Pancreas (tissue), 10 donors: Measurements from ENCODE around the gene XPC. TPM values are rescaled to one million over a fixed set of nuclear protein-coding genes. Genes with fewer than 3 reads are reported as not detected.

Source experiments
- ATAC-seq, 4 donors: fragments of 200-7000 bp; cut with Tn5 transposase; one replicate each; pipeline versions ENCODE4 v1.8.0 to v1.9.1; 2020; ENCODE audit warnings: mild to moderate bottlenecking in 4 of 4, moderate library complexity in 4 of 4
- DNase-seq, 6 donors: peaks; one replicate each; pipeline ENCODE4 v3.0.0-alpha.2; 2020
- FAIRE-seq: peaks from 2 replicates; lab custom pipeline; 2012; peaks lifted over from hg19 to GRCh38; lab: Jason Lieb, UNC
- H3K27ac ChIP-seq, 4 donors: fragments of 200-600 bp; sonication (generic); 1 replicate in 3 of 4; 2 replicates in 1 of 4; pipeline versions ENCODE4 v1.5.0 to v1.8.0; 2020
- H3K27me3 ChIP-seq, 4 donors: fragments of 200-600 bp; one replicate each; pipeline ENCODE4 v1.8.0; 2021
- H3K36me3 ChIP-seq, 3 donors: fragments of 200-600 bp; sonication (generic) in 1 of 3; one replicate each; pipeline versions ENCODE4 v1.5.0 to v1.8.0; 2020 to 2021
- H3K4me1 ChIP-seq, 3 donors: fragments of 200-600 bp; one replicate each; pipeline ENCODE4 v1.8.0; 2021
- H3K4me3 ChIP-seq, 4 donors: fragments of 200-600 bp; sonication (generic) in 2 of 4; one replicate each; pipeline versions ENCODE4 v1.5.0 to v1.8.0; 2020 to 2021
- H3K9me3 ChIP-seq, 4 donors: fragments of 200-600 bp; one replicate each; pipeline ENCODE4 v1.8.0; 2021
- WGBS, 2 donors: extraction: QIAGEN DNeasy Blood & Tissue Kit; methylation state at CpG; one replicate each; pipeline ENCODE4 v1.1.7; 2013; 5-methylcytosine and 5-hydroxymethylcytosine counted together
- intact Hi-C, 3 donors: fragments of 100-400 bp; cut with DNase I; formaldehyde crosslinking; loops; one replicate each; pipeline versions ENCODE4 v1.11.1 to v1.14.2; 2022
- polyA plus RNA-seq, 2 donors: library from polyadenylated mRNA; stranded (reverse); fragments of 200-250 nt; gene quantifications; one replicate each; pipeline ENCODE4 v1.2.3, GENCODE V29; 2013
- total RNA-seq, 6 donors: library from RNA; stranded (reverse); fragmentation: NEBNext Ultra II Directional in 4 of 6; extraction: Animal tissue kit (Norgen Biotek cat#: 25700) in 4 of 6; gene quantifications; one replicate each; pipeline versions ENCODE4 v1.2.1 to v1.2.4, GENCODE V29; 2021 to 2023
- TF ChIP-seq, protein P1 (sequence below), 4 donors: fragments of 200-600 bp; sonication (generic) in 3 of 4; IDR thresholded peaks; one replicate each; pipeline versions ENCODE4 v1.5.0 to v1.8.0; 2021; ENCODE audit warnings: antibody characterized with exemption in 4 of 4
- donor health status: healthy with polysubstance abuse.
- donor health status: DM: no; HTN: no; CAD: no; lungs with moderate emphysema.
- donor health status: DM: no; HTN: no; CAD: no.
- donor health status: control.
- donor health status: control.
- donor health status: Bipolar disorder and iron deficiency.
- donor health status: DM: yes; HTN: yes; CAD: no.
- donor health status: DM: no; HTN: no; CAD: no.
- donor health status: DM: no; HTN: no; CAD: no.
- donor health status: DM: yes; HTN: yes; CAD: no.

Gene XPC
- total and polyA plus RNA-seq, 8 donors = 14.2 to 29.9 (median 19.5) TPM

DNA sequence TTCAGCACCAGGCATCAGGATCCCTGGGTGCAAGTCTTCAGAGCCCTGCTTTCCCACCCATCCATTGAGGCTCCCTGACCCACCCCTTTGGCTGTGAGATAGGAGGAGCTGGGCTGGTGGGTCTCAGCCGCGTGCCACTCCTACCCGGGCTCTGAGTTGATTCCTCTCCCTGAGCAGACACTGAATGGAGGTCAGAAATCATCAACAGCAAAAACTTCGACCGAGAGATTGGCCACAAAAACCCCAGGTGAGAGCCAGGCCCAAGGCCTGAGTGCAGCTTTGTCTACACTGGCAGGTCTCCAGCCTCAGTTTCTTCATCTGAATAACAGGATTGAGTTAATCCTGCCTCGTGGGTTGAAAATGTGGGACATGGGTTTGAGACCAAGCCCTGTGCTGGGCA, 45.7 kb downstream of the XPC start:
- no peaks in the 10 kb centered on the region for H3K4me1 ChIP-seq
- intact Hi-C loops = no loop called here
- ATAC-seq = no peak
- TF ChIP-seq, protein P1, sequence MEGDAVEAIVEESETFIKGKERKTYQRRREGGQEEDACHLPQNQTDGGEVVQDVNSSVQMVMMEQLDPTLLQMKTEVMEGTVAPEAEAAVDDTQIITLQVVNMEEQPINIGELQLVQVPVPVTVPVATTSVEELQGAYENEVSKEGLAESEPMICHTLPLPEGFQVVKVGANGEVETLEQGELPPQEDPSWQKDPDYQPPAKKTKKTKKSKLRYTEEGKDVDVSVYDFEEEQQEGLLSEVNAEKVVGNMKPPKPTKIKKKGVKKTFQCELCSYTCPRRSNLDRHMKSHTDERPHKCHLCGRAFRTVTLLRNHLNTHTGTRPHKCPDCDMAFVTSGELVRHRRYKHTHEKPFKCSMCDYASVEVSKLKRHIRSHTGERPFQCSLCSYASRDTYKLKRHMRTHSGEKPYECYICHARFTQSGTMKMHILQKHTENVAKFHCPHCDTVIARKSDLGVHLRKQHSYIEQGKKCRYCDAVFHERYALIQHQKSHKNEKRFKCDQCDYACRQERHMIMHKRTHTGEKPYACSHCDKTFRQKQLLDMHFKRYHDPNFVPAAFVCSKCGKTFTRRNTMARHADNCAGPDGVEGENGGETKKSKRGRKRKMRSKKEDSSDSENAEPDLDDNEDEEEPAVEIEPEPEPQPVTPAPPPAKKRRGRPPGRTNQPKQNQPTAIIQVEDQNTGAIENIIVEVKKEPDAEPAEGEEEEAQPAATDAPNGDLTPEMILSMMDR (IDR thresholded peaks at IDR 0.05) = no peak
- 93 to 96% methylated on average over 6 of the region's 6 CpGs for WGBS, 2 donors
- H3K27me3 ChIP-seq = no peaks in the 10 kb centered on the region
- no peak for FAIRE-seq
- no peaks in the 10 kb centered on the region for H3K9me3 ChIP-seq
- no peak for DNase-seq
- H3K27ac ChIP-seq = no peak overlapping the region
- peaks cover 3 to 70% (median 16%) of the 10 kb centered on the region in 3 donors for H3K36me3 ChIP-seq
- no peak overlapping the region for H3K4me3 ChIP-seq

DNA sequence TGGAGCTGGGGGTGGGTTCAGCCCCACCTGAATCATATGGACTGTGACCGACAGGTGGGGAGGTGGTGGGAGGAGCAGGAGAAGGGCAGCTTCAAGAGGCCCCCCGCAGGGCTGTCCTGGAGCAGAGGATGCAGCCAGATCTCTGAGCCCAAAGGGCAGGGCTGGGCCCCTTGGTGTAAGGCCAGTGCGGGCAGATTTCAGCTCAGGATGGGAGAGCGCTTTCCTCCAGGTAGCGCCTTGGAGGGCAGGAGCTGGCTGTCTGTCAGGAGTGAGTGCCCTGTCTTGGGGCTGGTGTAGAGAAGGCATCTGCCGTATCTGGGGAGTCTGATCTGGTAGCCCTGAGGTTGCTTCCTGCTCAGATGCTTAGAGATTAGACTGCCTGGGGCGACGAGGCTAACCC, 46.3 kb downstream of the XPC start:
- ATAC-seq = no peak
- TF ChIP-seq, protein P1 (IDR thresholded peaks at IDR 0.05) = no peak
- intact Hi-C loops = no loop called here
- peaks cover 0 to 1% (median under 1%) of the 10 kb centered on the region in 3 donors for H3K4me1 ChIP-seq
- FAIRE-seq = no peak
- peaks cover 3 to 70% (median 16%) of the 10 kb centered on the region in 3 donors for H3K36me3 ChIP-seq
- H3K27me3 ChIP-seq = no peaks in the 10 kb centered on the region
- H3K4me3 ChIP-seq = no peak overlapping the region
- H3K27ac ChIP-seq = no peak overlapping the region
- peak in 1 of 6 donors; percentile 66 for DNase-seq
- no peaks in the 10 kb centered on the region for H3K9me3 ChIP-seq
- 92 to 94% methylated on average over 8 of the region's 8 CpGs for WGBS, 2 donors

DNA sequence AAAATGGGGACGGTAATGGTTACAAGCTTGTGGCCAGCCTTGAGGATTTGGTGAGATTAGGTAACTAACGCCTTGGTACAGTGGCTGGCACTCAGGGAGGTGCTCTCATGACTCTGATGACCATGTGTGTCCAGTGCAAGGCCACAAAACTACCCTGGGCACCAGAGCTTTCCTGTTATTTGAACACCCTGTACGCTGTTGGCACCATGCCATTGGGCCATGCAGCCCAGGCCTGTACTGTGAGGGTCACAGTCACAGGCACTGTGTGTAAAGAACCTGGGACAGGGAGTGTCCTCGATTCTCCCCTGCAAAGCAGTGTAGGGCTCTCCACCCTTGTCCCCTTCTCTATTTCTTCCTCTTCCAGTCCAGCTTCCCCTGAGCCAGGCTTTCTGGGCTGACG, 47.3 kb downstream of the XPC start:
- FAIRE-seq (no peak), ATAC-seq (no peak), DNase-seq (no peak)
- Histone ChIP-seq H3K27me3 (no peaks in the 10 kb centered on the region), H3K36me3 (peaks cover 3 to 68% (median 16%) of the 10 kb centered on the region in 3 donors), H3K4me3 (no peak overlapping the region), H3K4me1 (peaks cover 3 to 11% (median 11%) of the 10 kb centered on the region in 3 donors), H3K27ac (no peak overlapping the region), H3K9me3 (no peaks in the 10 kb centered on the region)
- TF ChIP-seq, protein P1 (IDR thresholded peaks at IDR 0.05) = no peak
- intact Hi-C loops = no loop called here
- 79 to 82% methylated on average over 5 of the region's 5 CpGs for WGBS, 2 donors

DNA sequence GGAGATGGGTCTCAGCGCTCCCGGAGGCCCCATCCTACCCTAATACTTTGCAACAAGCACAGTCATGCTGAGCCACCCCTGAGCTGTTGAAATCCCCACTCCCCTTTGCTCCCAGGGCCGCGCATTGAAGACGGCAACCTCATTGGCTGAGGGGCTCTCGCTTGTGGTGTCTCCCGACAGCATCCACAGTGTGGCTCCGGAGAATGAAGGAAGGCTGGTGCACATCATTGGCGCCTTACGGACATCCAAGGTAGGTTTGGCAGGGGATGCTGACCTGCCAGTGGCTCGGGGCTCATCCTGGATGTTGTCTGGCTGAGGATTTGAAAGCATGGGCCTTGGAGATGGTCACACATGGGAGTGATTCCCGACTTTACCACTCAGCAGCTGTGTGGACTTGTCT, 47.7 kb downstream of the XPC start:
- no peaks in the 10 kb centered on the region for H3K27me3 ChIP-seq
- intact Hi-C loops = no loop called here
- TF ChIP-seq, protein P1 (IDR thresholded peaks at IDR 0.05) = no peak
- 96% methylated on average over 12 of the region's 12 CpGs for WGBS, 2 donors
- H3K9me3 ChIP-seq = no peaks in the 10 kb centered on the region
- ATAC-seq (no peak), FAIRE-seq (no peak), DNase-seq (no peak)
- no peak overlapping the region for H3K4me3 ChIP-seq
- H3K36me3 ChIP-seq = peaks cover 3 to 64% (median 16%) of the 10 kb centered on the region in 3 donors
- peaks cover 7 to 15% (median 15%) of the 10 kb centered on the region in 3 donors for H3K4me1 ChIP-seq
- no peak overlapping the region for H3K27ac ChIP-seq

DNA sequence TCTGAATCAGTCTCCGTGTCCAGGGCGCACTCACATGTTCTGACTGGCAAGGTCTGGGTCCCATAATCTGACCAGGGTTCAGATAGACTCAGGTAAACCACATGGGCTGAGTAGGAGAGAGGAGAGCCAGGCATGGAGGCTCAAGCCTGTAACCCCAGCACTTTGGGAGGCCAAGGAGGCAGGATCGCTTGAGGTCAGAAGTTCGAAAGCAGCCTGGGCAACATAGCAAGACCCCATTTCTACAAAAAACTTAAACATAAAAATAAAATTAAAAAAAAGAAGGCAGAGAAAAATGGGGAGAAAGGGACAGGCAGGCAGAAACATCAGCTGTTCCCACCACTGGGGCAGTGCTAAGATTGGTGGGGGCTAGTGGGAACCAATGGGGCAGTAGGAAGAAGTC, 48.2 kb downstream of the XPC start:
- no peak for ATAC-seq
- Histone ChIP-seq H3K27ac (no peak overlapping the region), H3K9me3 (no peaks in the 10 kb centered on the region), H3K4me3 (no peak overlapping the region), H3K27me3 (no peaks in the 10 kb centered on the region), H3K36me3 (peaks cover 3 to 59% (median 16%) of the 10 kb centered on the region in 3 donors), H3K4me1 (peaks cover 7 to 16% (median 15%) of the 10 kb centered on the region in 3 donors)
- TF ChIP-seq, protein P1 (IDR thresholded peaks at IDR 0.05) = no peak
- 97 to 100% methylated on average over 4 of the region's 4 CpGs for WGBS, 2 donors
- no peak for DNase-seq
- FAIRE-seq = no peak
- intact Hi-C loops = no loop called here
